CD14-positive monocyte (primary cell): ENCODE measurements around the gene C5orf63. TPM values are rescaled to one million over a fixed set of nuclear protein-coding genes. Genes with fewer than 3 reads are reported as not detected.

Experiments
- DNase-seq, 3 donors: peaks; one replicate each; pipeline ENCODE4 v3.0.0-alpha.2; 2011 to 2022
- H2AFZ ChIP-seq: 2 replicates; pipeline ENCODE4 v1.6.0; 2012; ENCODE audit warnings: mild to moderate bottlenecking, low read depth, low read length, inconsistent platforms; ENCODE audit not compliant: insufficient read depth, poor library complexity, severe bottlenecking
- H3K27ac ChIP-seq, 2 donors: 1 replicate in 1 of 2; 2 replicates in 1 of 2; pipeline ENCODE4 v1.5.1; 2012 to 2013; ENCODE audit warnings: low read length in 2 of 2, control low read depth in 1 of 2, inconsistent platforms in 1 of 2, low read depth in 1 of 2, mild to moderate bottlenecking in 1 of 2
- H3K27me3 ChIP-seq, 2 donors: one replicate each; pipeline versions ENCODE4 v1.6.0 to v1.6.1; 2011 to 2013; ENCODE audit warnings: low read length in 2 of 2; ENCODE audit not compliant: control insufficient read depth in 2 of 2, insufficient read depth in 2 of 2
- H3K36me3 ChIP-seq, 2 donors: replicated peaks in 1 of 2; 1 replicate in 1 of 2; 2 replicates in 1 of 2; pipeline versions ENCODE4 v1.5.1 to v1.6.1; 2012 to 2013; ENCODE audit warnings: low read length in 2 of 2, control low read depth in 1 of 2, inconsistent platforms in 1 of 2, mild to moderate bottlenecking in 1 of 2; ENCODE audit not compliant: insufficient read depth in 2 of 2, control insufficient read depth in 1 of 2
- H3K4me1 ChIP-seq, 2 donors: 1 replicate in 1 of 2; 2 replicates in 1 of 2; pipeline versions ENCODE4 v1.5.1 to v1.6.1; 2012 to 2013; ENCODE audit warnings: low read length in 2 of 2, control low read depth in 1 of 2, inconsistent platforms in 1 of 2, mild to moderate bottlenecking in 1 of 2, moderate library complexity in 1 of 2; ENCODE audit not compliant: insufficient read depth in 2 of 2, control insufficient read depth in 1 of 2
- H3K4me2 ChIP-seq: replicated peaks from 2 replicates; pipeline ENCODE3; 2012; ENCODE audit warnings: low read length, moderate library complexity, mild to moderate bottlenecking; ENCODE audit not compliant: poor library complexity, severe bottlenecking; ENCODE audit errors: extremely low read depth
- H3K4me3 ChIP-seq, 3 experiments: fragments of 200-600 bp in 1 of 3; sonication (generic) in 1 of 3; replicated peaks in 1 of 3; 1 replicate in 2 of 3; 2 replicates in 1 of 3; pipeline ENCODE4 v1.5.1; 2011 to 2013; ENCODE audit warnings: low read length in 3 of 3, mild to moderate bottlenecking in 3 of 3, control low read depth in 2 of 3, low read depth in 2 of 3, inconsistent platforms in 1 of 3, moderate library complexity in 1 of 3
- H3K79me2 ChIP-seq: 2 replicates; pipeline ENCODE4 v1.6.0; 2012; ENCODE audit warnings: mild to moderate bottlenecking, control low read depth, inconsistent platforms, low read length, moderate library complexity; ENCODE audit not compliant: insufficient read depth
- H3K9ac ChIP-seq: 2 replicates; pipeline ENCODE4 v1.6.0; 2017; ENCODE audit warnings: low read length, mild to moderate bottlenecking; ENCODE audit not compliant: insufficient read depth, poor library complexity, severe bottlenecking
- H3K9me3 ChIP-seq, 2 donors: replicated peaks in 1 of 2; 1 replicate in 1 of 2; 2 replicates in 1 of 2; pipeline versions ENCODE4 v1.5.1 to v1.6.1; 2012 to 2013; ENCODE audit warnings: low read length in 2 of 2, control low read depth in 1 of 2; ENCODE audit not compliant: control insufficient read depth in 1 of 2, insufficient read depth in 1 of 2
- H4K20me1 ChIP-seq: 2 replicates; pipeline ENCODE4 v1.6.0; 2012; ENCODE audit warnings: mild to moderate bottlenecking, low read length, control low read depth, moderate library complexity; ENCODE audit not compliant: insufficient read depth
- H3K27ac Mint-ChIP-seq, 7 donors: one replicate each; pipeline ENCODE4 v1.8.0; 2020; ENCODE audit warnings: mild to moderate bottlenecking in 7 of 7, mixed read lengths in 7 of 7, moderate library complexity in 6 of 7, inconsistent platforms in 2 of 7
- H3K27me3 Mint-ChIP-seq, 3 donors: one replicate each; pipeline ENCODE4 v1.8.0; 2021 to 2022; ENCODE audit warnings: low read depth in 3 of 3, mild to moderate bottlenecking in 3 of 3, mixed read lengths in 3 of 3, moderate library complexity in 3 of 3, inconsistent platforms in 1 of 3
- H3K36me3 Mint-ChIP-seq, 2 donors: one replicate each; pipeline ENCODE4 v1.8.0; 2020; ENCODE audit warnings: mixed read lengths in 2 of 2, inconsistent platforms in 1 of 2, mild to moderate bottlenecking in 1 of 2
- H3K4me1 Mint-ChIP-seq: one replicate; pipeline ENCODE4 v1.8.0; 2020; ENCODE audit warnings: mild to moderate bottlenecking, mixed read lengths
- H3K4me3 Mint-ChIP-seq, 2 donors: one replicate each; pipeline ENCODE4 v1.8.0; 2020; ENCODE audit warnings: mild to moderate bottlenecking in 2 of 2, mixed read lengths in 2 of 2, moderate library complexity in 1 of 2
- H3K9me3 Mint-ChIP-seq, 7 donors: one replicate each; pipeline ENCODE4 v1.8.0; 2020 to 2022; ENCODE audit warnings: mixed read lengths in 7 of 7, mild to moderate bottlenecking in 6 of 7, moderate library complexity in 6 of 7, inconsistent platforms in 2 of 7
- CTCF ChIP-seq: fragments of 200-600 bp; IDR thresholded peaks from one replicate; pipeline ENCODE4 v1.8.0; 2022; ENCODE audit warnings: antibody characterized with exemption, mild to moderate bottlenecking
- WGBS: methylation state at CpG from one replicate; pipeline ENCODE4 v1.1.5; 2013; ENCODE audit warnings: missing lambda C conversion rate; ENCODE audit not compliant: insufficient coverage; 5-methylcytosine and 5-hydroxymethylcytosine counted together
- intact Hi-C, 2 donors: fragments of 100-400 bp; cut with micrococcal nuclease; formaldehyde crosslinking; loops; one replicate each; pipeline versions ENCODE4 v1.15.0 to v1.15.1; 2023
- polyA plus RNA-seq, 3 donors: library from polyadenylated mRNA; depleted of rRNA in 1 of 3; unstranded in 2 of 3; stranded (reverse) in 1 of 3; fragments of 300-500 nt in 2 of 3; fragments of >200 nt in 1 of 3; fragmentation: Illumina TruSeq in 2 of 3; gene quantifications; 1 replicate in 2 of 3; 2 replicates in 1 of 3; pipeline ENCODE4 v1.2.3, GENCODE V29; 2012 to 2021

Gene C5orf63
- polyA plus RNA-seq, 3 donors: 0.27 to 1.5 TPM; not detected in 1

- no peak for TF ChIP-seq CTCF
- no peaks in the 10 kb centered on the region for H4K20me1 ChIP-seq
- no peaks in the 10 kb centered on the region for H3K9me3 ChIP-seq
- peak overlapping the region; percentile 73 to 76 for H3K27ac ChIP-seq
- H3K79me2 ChIP-seq: no peaks in the 10 kb centered on the region
- Mint-ChIP-seq H3K36me3 (peaks cover 0 to 3% of the 10 kb centered on the region in 2 donors), H3K4me3 (peak overlapping the region; percentile 92 to 94), H3K9me3 (peaks cover 0 to 8% (median 0%) of the 10 kb centered on the region in 7 donors), H3K27ac (peak overlapping the region; percentile 73 to 90 (median 85)), H3K27me3 (peaks cover 25 to 45% (median 36%) of the 10 kb centered on the region in 3 donors), H3K4me1 (peaks cover 25% of the 10 kb centered on the region)
- H3K4me1 ChIP-seq: peaks cover 19 to 24% of the 10 kb centered on the region in 2 donors
- peak in 1 of 3 donors; percentile 21 for DNase-seq
- H3K4me2 ChIP-seq: peak overlapping the region; percentile 86
- peak overlapping the region; percentile 46 to 85 (median 73) for H3K4me3 ChIP-seq
- H3K27me3 ChIP-seq: peaks cover 14 to 26% of the 10 kb centered on the region in 2 donors
- WGBS: 6% methylated on average over 35 of the region's 45 CpGs
- peak overlapping the region; percentile 84 for H2AFZ ChIP-seq
- no peaks in the 10 kb centered on the region for H3K36me3 ChIP-seq
- peak overlapping the region; percentile 82 for H3K9ac ChIP-seq
- intact Hi-C loops: no loop called here
These were observed 42.0 kb downstream of the C5orf63 start for GRCh38 chr5:127031147-127031862.

DNA sequence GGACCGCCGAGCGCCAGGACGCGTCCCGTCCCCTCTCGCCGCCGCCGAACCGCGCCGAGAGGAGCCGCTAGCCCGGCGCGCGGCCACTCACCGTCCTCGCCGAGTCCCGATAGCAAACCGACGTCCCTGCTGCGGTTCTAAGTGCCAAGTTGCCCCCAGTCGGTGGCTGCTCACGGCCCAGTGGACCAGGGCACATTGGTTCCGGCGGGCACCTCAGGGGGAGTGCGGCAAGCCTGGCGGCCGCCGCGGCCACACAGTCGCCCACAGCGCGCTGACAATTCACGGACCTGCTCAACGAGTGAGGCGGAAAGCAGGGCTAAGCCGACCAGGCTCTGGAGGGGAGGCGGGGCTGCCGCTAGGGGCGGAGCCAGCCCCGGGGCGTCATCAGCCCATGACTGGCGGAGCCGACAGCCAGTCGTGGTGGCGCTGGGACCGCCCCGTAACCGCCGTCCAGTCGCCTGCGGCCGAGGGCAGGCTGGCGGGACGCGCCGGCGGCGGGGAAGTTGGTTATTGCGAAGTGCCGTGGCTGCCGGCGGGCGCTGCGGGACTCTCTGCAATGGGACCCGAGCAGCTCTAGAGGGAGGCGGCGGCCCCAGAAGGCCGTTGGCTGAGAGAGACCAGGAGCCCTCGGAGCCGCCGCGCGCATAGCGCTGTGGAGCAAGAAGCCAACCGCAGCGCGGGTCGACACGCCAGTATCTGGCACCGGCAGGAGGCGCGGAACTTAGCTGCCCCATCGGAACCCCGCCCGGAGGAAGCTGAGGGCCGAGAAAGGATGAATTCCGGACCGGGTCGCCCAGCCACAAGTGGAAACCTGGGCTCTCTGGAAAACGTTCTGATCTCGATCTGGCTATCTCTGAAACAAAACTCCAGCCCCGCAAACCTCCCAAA is 42.8 kb downstream of the C5orf63 start, which contains the start of gene MARCHF3:
Gene MARCHF3 (minus strand): TSS at position 300 of the 888 bp plus-strand sequence. CDS start 112,387 bp downstream, outside the sequence.
- Mint-ChIP-seq H3K36me3 (peaks cover 0 to 3% of the 10 kb centered on the region in 2 donors), H3K9me3 (peaks cover 0 to 8% (median 0%) of the 10 kb centered on the region in 7 donors), H3K27ac (peak within 1 kb of the TSS; percentile 76 to 90 (median 85)), H3K4me3 (peak within 1 kb of the TSS; percentile 92 to 94), H3K27me3 (peaks cover 23 to 41% (median 36%) of the 10 kb centered on the region in 3 donors), H3K4me1 (peaks cover 25% of the 10 kb centered on the region)
- Histone ChIP-seq H4K20me1 (no peaks in the 10 kb centered on the region), H3K9ac (peak within 1 kb of the TSS; percentile 82), H3K4me1 (peaks cover 19 to 24% of the 10 kb centered on the region in 2 donors), H3K79me2 (no peaks in the 10 kb centered on the region), H2AFZ (peak within 1 kb of the TSS; percentile 89), H3K9me3 (no peaks in the 10 kb centered on the region), H3K4me3 (peak within 1 kb of the TSS; percentile 73 to 85 (median 84)), H3K4me2 (peak within 1 kb of the TSS; percentile 86), H3K36me3 (no peaks in the 10 kb centered on the region), H3K27ac (peak within 1 kb of the TSS; percentile 73 to 76), H3K27me3 (peaks cover 14 to 26% of the 10 kb centered on the region in 2 donors)
- peak; percentile 96 to 98 (median 96) for DNase-seq
- WGBS: under 1% methylated on average over 96 of the region's 97 CpGs
- intact Hi-C loops: no loop called here
- peak; percentile 16 for TF ChIP-seq CTCF
